OCI-M1 (cell line): ENCODE data around the gene E4F1.

Experiments used
- DNase-seq: peaks from one replicate; lab custom pipeline; 2025; lab: John Stamatoyannopoulos, UW

Gene E4F1

GRCh38 chr16:2275476-2276367, 52.3 kb downstream of the E4F1 start:
- no peak for DNase-seq

DNA sequence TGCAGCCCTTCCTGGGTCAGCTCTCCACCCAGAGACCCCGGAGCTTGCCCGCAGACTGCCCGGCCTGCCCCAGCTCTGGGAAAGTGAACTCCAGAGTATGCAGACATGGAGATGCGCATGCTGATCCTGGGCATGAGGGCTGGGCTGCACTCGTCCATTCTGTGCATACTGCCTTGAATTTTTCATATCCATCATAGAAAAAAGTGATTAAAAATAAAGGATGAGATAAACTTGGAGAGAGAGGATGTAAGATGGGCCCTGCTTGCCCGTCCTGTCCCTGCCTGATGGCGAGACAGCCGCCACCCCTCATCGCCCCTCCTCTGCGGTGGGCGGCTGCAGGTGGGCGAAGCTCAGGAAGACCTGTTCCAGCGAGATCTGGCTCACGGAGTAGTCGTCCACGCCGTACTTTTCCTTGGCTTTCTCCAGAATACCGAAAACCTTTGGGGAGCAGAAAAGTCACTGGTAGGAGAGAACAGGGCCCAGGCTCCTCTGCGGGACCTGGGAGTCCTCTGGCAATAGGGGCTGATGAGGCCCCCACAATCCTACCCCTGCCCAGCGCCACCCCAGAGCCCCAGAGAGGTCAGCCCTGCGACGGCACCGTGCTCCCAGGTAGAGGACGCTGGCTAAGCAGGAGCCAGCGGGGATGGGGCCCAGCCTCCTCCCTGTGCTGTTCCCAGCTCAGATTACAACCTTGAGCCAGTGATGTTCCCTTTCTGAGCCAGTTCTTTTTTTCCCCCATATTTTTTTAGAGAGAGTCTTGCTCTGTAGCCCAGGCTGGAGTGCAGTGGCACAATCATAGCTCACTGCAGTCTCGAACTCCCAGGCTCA, 53.2 kb downstream of the E4F1 start:
- DNase-seq, result no peak

GRCh38 chr16:2277466-2278271, 54.3 kb downstream of the E4F1 start:
- no peak for DNase-seq

DNA sequence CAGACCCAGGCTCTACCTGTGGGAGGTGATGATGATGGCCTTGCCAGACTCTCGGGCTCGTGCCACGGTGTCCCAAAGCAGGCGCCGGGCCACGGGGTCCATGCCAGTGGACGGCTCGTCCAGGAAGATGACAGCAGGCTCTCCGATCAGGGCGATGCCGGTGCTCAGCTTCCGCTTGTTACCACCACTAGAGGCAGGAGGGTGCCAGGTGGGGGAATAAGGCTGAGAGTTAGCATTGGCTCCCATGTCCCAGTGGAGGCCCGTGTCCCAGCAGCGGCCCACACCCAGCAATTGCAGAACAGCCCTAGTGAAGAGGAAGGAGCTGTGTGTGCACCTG, 54.8 kb downstream of the E4F1 start:
- no peak for DNase-seq

GRCh38 chr16:2278956-2279800, 55.8 kb downstream of the E4F1 start:
- DNase-seq, result no peak

DNA sequence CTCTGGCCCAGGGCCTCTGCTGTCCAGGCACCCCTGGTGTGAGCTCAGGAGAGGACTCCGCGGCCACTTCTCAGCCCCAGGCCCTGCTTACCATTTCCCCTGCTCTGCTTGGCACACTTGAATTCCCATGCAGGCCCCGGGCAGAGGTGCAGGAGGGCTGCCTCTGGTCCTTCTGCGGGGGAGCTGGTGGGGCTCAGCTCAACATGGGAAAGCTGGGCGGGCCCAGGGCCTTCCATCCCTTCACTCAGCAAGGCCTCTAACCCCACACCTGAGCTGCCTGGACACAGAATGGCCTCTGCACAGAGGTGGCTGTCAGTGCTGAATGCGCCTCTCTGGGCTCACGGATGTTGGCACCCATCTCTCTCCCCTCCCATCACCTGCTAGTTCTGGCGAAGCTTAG, 57.1 kb downstream of the E4F1 start:
- no peak for DNase-seq

GRCh38 chr16:2280981-2281542, 57.7 kb downstream of the E4F1 start:
- DNase-seq, result no peak

GRCh38 chr16:2282262-2282661, 58.9 kb downstream of the E4F1 start:
- no peak for DNase-seq

DNA sequence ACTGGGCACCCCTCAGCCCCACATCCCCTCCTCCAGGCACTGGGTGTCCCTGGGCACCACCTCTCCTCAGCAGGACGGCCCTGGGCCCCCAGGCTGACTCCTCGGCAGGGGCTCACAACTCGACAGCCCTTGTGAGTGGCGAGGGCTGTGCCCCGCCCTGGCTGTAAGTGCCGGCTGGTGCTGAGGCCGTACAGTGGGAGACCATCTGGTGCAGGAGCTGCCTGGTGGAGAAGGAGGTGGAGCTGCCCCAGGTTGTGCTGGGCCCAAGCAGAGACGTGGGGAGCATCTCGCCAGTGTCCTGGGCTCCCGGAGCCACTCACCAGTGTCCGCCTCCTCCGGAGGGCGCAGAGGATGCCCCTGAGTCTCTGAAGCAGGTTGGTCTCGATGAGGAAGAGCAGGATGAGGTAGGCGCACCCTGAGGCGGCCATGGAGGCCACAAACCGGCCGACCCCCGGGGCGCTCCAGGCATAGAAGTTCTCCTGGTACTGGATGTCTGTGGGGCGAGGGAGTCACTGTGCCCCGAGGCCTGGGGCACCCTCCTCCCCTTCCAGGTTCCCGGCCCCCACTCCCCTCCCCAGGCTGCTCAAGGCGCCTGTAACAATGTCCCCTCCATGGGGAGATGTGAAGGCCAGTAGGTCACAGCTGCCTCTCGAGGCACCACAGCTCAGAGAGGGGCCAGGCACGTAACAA, 59.6 kb downstream of the E4F1 start:
- DNase-seq, result no peak

DNA sequence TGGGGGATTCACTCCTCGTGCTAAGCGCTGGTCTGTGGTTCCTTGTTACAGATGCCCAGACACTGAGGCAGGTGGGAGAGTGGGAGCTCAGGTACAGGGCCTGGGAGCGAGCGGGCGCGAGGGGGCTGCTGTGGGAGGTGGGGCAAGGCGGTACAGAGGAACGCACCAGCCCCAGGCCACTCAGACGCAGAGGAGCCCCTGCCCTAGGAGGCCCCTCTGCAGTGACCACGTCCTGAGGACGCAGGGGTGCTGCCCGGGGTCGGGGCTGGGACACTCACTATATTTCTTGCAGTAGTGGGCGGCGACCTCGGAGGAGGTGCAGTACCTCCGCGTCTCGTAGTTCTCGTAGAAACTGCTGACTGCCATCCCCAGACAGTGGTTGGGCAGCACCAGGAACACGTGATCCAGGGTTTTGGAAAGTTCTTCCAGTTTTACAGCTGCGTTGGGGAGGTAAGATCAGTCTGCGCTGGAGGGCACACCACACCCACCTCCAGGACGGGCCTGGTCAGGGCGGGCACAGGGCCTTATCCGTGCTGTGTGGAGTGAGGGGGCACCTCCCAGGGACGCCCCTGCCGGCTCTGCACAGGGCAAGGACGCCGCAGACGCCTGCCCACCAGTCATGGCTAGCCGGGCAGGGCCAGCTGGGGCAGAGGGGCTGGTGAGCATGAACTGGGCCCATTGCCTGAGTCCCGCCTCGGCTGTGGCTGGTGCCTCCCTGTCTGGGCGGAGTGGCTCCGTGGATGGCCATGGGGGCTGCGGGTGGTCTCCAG, 60.8 kb downstream of the E4F1 start:
- no peak for DNase-seq

DNA sequence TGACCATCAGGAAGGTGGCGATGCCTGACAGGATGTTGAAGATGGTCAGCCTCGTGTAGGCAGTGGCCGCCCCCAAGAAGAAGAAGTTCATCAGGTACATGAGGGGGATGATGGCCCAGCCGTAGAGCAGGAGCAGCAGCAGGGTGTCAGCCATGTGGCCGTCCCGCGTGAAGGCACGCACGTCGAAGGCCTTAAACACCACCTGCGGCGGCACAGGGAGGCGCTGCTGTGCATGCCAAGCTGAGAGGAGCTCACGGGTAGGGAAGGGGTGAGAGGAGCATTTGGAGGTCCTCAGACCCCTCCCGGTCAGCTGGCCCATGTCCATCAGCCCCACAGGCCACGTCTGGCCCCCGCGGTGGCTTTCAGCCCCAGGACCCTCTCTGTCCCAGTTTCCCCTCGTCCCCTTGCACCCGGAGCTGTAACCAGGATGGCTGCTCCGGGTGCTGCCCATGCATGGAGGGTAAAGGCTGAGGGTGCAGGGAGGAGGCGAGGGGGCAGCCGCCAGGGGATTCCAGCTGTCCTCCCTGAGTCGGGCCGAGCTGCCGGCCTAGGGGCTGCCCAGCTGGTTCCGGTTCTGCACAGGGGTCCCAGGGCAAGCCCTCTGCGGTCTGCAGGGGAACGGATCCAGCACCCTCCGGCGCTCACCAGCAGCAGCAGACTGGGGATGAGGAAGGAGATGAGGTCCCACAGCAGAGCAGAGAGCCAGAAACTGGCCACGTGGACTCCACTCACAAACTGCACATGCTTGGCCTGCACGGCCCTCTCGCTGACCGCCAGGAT, 61.6 kb downstream of the E4F1 start:
- DNase-seq, result no peak
